Thyroid gland (tissue), 4 donors: ENCODE data around the gene PPIL4. TPM values are rescaled to one million over a fixed set of nuclear protein-coding genes. Genes with fewer than 3 reads are reported as not detected.

Source experiments
- DNase-seq, 2 donors: peaks; one replicate each; pipeline ENCODE4 v3.0.0-alpha.2; 2019
- H3K27ac ChIP-seq, 3 donors: fragments of 200-600 bp; sonication (generic); 1 replicate in 2 of 3; 2 replicates in 1 of 3; pipeline ENCODE4 v1.5.1; 2016 to 2019; ENCODE audit warnings: mild to moderate bottlenecking in 1 of 3, moderate library complexity in 1 of 3
- H3K27me3 ChIP-seq: fragments of 200-600 bp; sonication (generic); one replicate; pipeline ENCODE4 v1.5.1; 2019
- H3K36me3 ChIP-seq, 2 donors: fragments of 200-600 bp; sonication (generic); one replicate each; pipeline ENCODE4 v1.5.1; 2016 to 2019
- H3K4me1 ChIP-seq, 2 donors: fragments of 200-600 bp; sonication (generic); one replicate each; pipeline ENCODE4 v1.5.1; 2017 to 2019
- H3K4me3 ChIP-seq, 3 donors: fragments of 200-600 bp; sonication (generic); replicated peaks in 1 of 3; 1 replicate in 2 of 3; 2 replicates in 1 of 3; pipeline ENCODE4 v1.5.1; 2016; ENCODE audit warnings: mild to moderate bottlenecking in 1 of 3
- H3K9me3 ChIP-seq: fragments of 200-600 bp; sonication (generic); one replicate; pipeline ENCODE4 v1.5.1; 2017
- POLR2A ChIP-seq, 2 donors: fragments of 450-650 bp; IDR thresholded peaks; one replicate each; pipeline ENCODE4 v1.6.1; 2017; ENCODE audit warnings: antibody characterized with exemption in 2 of 2, mild to moderate bottlenecking in 2 of 2, moderate library complexity in 1 of 2
- WGBS, 2 donors: methylation state at CpG; one replicate each; pipeline ENCODE4 v1.1.5; 2017; 5-methylcytosine and 5-hydroxymethylcytosine counted together
- intact Hi-C: fragments of 100-400 bp; cut with DNase I; formaldehyde crosslinking; loops from one replicate; pipeline ENCODE4 v1.15.1; 2023
- total RNA-seq, 4 donors: library from RNA; depleted of rRNA; stranded (reverse); fragments of >200 nt; gene quantifications; one replicate each; pipeline ENCODE4 v1.2.3, GENCODE V29; 2016
- TF ChIP-seq, protein P1 (sequence below), 6 experiments: fragments of 200-600 bp in 3 of 6; fragments of 450-650 bp in 3 of 6; sonication (generic) in 3 of 6; IDR thresholded peaks; one replicate each; pipeline ENCODE4 v1.5.1; 2016 to 2019; ENCODE audit warnings: antibody characterized with exemption in 6 of 6, mild to moderate bottlenecking in 2 of 6, inconsistent platforms in 1 of 6, moderate library complexity in 1 of 6

PPIL4 gene
- total RNA-seq, 4 donors from 2014 or later = 42.4 to 57.2 (median 48.4) TPM

DNA sequence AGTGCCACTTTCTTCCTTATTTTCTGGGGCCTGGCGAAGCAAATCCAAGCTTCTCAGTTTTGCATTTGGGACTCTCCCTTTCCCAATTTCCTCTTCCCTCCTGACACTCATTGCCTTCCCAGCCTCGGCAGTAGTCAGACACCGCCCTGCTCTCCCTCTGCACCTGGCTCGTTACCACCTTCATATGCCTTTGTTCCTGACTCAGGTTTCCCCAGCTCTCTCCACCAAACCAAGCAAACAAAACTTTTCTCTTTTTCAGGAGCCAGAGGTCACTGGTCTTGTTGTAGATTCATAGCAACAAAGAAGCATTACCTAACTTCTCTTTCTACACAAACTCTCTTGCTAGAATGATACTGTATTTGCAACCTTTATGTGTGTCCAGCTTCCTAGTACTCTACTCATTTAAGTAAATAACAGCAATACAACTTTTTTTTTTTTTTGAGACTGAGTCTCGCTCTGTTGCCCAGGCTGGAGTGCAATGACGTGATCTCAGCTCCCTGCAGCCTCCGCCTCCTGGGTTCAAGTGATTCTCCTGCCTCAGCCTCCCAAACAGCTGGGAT is 52.0 kb downstream of the PPIL4 start:
- no peak for DNase-seq
- no peak for TF ChIP-seq POLR2A (IDR thresholded peaks at IDR 0.05)
- TF ChIP-seq, protein P1, sequence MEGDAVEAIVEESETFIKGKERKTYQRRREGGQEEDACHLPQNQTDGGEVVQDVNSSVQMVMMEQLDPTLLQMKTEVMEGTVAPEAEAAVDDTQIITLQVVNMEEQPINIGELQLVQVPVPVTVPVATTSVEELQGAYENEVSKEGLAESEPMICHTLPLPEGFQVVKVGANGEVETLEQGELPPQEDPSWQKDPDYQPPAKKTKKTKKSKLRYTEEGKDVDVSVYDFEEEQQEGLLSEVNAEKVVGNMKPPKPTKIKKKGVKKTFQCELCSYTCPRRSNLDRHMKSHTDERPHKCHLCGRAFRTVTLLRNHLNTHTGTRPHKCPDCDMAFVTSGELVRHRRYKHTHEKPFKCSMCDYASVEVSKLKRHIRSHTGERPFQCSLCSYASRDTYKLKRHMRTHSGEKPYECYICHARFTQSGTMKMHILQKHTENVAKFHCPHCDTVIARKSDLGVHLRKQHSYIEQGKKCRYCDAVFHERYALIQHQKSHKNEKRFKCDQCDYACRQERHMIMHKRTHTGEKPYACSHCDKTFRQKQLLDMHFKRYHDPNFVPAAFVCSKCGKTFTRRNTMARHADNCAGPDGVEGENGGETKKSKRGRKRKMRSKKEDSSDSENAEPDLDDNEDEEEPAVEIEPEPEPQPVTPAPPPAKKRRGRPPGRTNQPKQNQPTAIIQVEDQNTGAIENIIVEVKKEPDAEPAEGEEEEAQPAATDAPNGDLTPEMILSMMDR (IDR thresholded peaks at IDR 0.05) = no peak
- H3K4me3 ChIP-seq = no peak overlapping the region
- no peak overlapping the region for H3K27ac ChIP-seq
- no peaks in the 10 kb centered on the region for H3K9me3 ChIP-seq
- H3K27me3 ChIP-seq = no peaks in the 10 kb centered on the region
- no peaks in the 10 kb centered on the region for H3K36me3 ChIP-seq
- WGBS, 2 donors = 83 to 86% methylated on average over 7 of the region's 7 CpGs
- peaks cover 0 to 5% of the 10 kb centered on the region in 2 donors for H3K4me1 ChIP-seq
- intact Hi-C loops = no loop called here

DNA sequence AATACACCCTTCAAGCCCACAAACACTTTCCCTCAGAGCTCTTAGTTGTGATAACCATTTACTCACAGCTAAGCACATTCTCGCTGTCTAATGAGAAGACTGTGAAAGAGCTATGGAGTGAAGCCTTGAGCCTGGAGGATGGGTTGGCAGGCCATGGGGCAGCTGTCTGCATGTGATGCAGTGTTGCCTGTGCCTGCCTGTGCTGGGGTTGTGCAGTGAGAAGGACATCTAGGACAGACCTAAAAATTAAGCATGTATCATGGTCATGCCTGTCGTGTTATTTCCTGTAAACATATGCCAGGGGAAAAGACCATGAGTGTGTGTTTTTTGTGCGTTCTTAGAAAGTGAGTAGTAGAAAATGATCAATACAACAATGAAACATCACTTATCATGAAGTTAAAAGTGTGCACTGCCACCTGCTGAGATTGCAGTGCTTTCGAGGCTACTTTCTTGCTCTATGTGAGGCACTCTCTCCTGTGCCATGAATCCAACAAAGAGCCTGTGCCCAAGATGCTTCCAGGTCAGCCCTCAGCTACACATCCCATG is 53.0 kb downstream of the PPIL4 start:
- H3K27ac ChIP-seq = no peak overlapping the region
- no peak for TF ChIP-seq POLR2A (IDR thresholded peaks at IDR 0.05)
- TF ChIP-seq, protein P1 (IDR thresholded peaks at IDR 0.05) = no peak
- WGBS, 2 donors = 92 to 95% methylated on average over 4 of the region's 4 CpGs
- H3K4me3 ChIP-seq = no peak overlapping the region
- H3K9me3 ChIP-seq = no peaks in the 10 kb centered on the region
- H3K27me3 ChIP-seq = no peaks in the 10 kb centered on the region
- DNase-seq = no peak
- intact Hi-C loops = no loop called here
- no peaks in the 10 kb centered on the region for H3K36me3 ChIP-seq
- H3K4me1 ChIP-seq = peaks cover 0 to 9% of the 10 kb centered on the region in 2 donors

DNA sequence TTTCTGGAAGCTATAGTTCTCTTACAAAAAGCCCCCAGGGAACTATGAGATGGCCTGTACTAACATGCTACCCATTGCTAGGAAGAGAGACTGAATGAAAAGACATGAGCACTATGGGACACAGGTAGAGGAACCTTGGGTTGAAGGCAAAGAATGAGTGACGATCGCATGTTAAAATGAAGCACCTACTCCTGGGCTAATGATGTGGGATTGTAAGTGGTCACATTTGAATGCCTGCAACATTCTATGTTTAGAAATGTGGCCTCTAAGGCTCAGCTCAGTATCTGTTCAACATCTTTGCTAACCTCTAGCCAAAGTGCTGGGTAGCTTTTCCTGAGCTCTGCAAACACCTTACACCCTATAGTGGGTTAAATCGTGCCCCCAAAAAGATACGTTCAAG is 55.9 kb downstream of the PPIL4 start:
- Histone ChIP-seq H3K9me3 (no peaks in the 10 kb centered on the region), H3K27ac (no peak overlapping the region), H3K27me3 (no peaks in the 10 kb centered on the region), H3K4me1 (peaks cover 2 to 9% of the 10 kb centered on the region in 2 donors), H3K4me3 (no peak overlapping the region), H3K36me3 (no peaks in the 10 kb centered on the region)
- intact Hi-C loops = no loop called here
- WGBS, 2 donors = 95% methylated on average over 4 of the region's 4 CpGs
- DNase-seq = no peak
- no peak for TF ChIP-seq POLR2A (IDR thresholded peaks at IDR 0.05)
- TF ChIP-seq, protein P1 (IDR thresholded peaks at IDR 0.05) = no peak

DNA sequence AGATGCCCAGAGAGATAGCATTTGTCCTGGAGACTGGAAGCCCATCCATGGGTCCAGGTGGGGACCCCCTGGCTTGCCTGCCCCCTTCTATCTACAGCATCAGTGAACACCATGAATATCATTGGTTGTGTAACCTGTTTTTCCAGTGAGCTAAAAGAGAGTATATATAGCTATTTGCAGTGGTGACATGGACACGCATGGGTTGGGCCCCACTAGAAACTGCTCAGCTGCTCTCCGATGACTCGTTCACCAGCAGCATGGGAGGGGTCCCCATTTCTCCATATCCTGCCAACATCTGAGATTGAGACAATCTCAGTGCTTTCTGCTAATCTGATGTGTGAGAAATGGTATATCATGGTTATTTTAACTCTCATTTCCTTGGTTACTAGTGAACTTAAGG is 57.0 kb downstream of the PPIL4 start:
- no peak for TF ChIP-seq POLR2A (IDR thresholded peaks at IDR 0.05)
- TF ChIP-seq, protein P1 (IDR thresholded peaks at IDR 0.05) = no peak
- Histone ChIP-seq H3K27me3 (no peaks in the 10 kb centered on the region), H3K4me1 (peaks cover 7 to 9% of the 10 kb centered on the region in 2 donors), H3K36me3 (no peaks in the 10 kb centered on the region), H3K27ac (no peak overlapping the region), H3K4me3 (no peak overlapping the region), H3K9me3 (no peaks in the 10 kb centered on the region)
- intact Hi-C loops = no loop called here
- peak in 1 of 2 donors; percentile 65 for DNase-seq
- WGBS, 2 donors = 33 to 54% methylated on average over 3 of the region's 3 CpGs

DNA sequence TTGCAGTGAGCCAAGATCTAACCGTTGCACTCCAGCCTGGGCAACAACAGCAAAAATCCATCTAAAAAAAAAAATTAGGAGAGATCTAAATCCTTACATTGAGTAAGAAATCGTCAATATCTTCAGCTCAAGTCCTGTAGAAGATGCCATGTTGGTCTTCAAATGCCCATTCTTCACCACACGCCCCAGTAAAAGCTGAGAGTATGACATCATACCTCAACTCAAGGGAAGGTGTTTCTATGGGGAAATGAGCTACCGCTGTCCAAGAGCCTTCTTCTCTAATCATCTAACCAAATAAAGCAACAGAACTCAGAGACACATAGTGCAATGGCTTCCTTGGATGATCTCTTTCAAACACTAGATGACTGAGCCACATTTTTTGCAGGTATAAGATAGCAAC is 58.5 kb downstream of the PPIL4 start:
- no peak for DNase-seq
- 96 to 97% methylated on average over 4 of the region's 4 CpGs for WGBS, 2 donors
- intact Hi-C loops = no loop called here
- TF ChIP-seq, protein P1 (IDR thresholded peaks at IDR 0.05) = no peak
- no peak for TF ChIP-seq POLR2A (IDR thresholded peaks at IDR 0.05)
- Histone ChIP-seq H3K4me1 (peaks cover 11 to 16% of the 10 kb centered on the region in 2 donors), H3K27me3 (no peaks in the 10 kb centered on the region), H3K36me3 (no peaks in the 10 kb centered on the region), H3K27ac (no peak overlapping the region), H3K9me3 (no peaks in the 10 kb centered on the region), H3K4me3 (no peak overlapping the region)
